Skin of body (tissue), 2 donors: ENCODE results near the gene CPSF4. TPM values are rescaled to one million over a fixed set of nuclear protein-coding genes. Genes with fewer than 3 reads are reported as not detected.

ENCODE experiments used
- DNase-seq: peaks from one replicate; lab custom pipeline; 2025; lab: John Stamatoyannopoulos, UW
- total RNA-seq: library from RNA; depleted of rRNA; stranded (reverse); fragments of >200 nt; gene quantifications from one replicate; pipeline ENCODE4 v1.2.3, GENCODE V29; 2014

The CPSF4 gene
- total RNA-seq, 1 donor from 2014 or later, result 18.1 TPM

DNA sequence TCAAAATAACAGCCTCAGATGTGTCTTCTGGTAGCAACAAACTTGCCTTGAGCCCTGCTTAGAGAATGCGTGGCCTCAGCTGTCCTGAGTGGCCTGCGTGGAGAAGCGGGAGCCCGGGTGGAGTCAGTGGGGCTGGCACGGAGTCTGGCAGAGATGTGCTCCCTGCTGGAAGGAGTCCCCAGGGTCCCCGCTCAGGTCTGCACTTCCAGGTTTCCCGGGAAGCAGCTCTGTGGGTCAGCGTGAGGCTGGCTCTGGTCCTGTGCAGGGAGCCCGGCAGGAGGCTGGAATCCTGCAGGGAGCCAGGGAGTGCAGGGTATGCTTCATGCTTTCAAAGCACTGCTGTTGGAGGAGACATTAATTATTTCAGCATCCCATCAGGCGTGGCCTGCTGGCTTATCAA, 10.1 kb downstream of the CPSF4 start:
- DNase-seq, result no peak

- DNase-seq, result no peak
Observed at GRCh38 chr7:99449326-99449725, 10.6 kb downstream of the CPSF4 start.

GRCh38 chr7:99451936-99452335, 13.2 kb downstream of the CPSF4 start:
- DNase-seq, result no peak

GRCh38 chr7:99452541-99452940, 13.8 kb downstream of the CPSF4 start:
- no peak for DNase-seq

GRCh38 chr7:99453105-99453504, 14.4 kb downstream of the CPSF4 start:
- no peak for DNase-seq

DNA sequence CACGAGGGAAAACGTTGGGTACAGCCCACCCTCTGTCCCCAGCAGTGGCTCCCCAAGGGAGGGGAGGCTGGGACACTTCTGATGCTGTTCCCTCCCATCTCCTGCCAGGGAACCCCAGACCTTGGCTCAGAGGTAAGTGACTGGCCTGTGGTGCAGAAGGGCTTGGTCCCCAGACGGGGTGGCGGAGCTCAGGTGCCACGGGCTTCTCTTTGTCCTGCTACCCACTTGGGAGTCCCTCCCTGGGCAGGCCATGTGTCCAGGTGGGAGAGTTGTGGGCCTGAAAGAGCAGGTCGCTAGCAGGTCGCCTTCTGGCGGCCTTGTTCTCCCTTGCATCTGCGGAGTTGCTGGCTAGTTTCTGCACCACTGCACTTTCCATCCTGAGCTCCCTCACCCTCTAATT, 17.1 kb downstream of the CPSF4 start:
- no peak for DNase-seq

GRCh38 chr7:99456288-99456687, 17.5 kb downstream of the CPSF4 start:
- no peak for DNase-seq

DNA sequence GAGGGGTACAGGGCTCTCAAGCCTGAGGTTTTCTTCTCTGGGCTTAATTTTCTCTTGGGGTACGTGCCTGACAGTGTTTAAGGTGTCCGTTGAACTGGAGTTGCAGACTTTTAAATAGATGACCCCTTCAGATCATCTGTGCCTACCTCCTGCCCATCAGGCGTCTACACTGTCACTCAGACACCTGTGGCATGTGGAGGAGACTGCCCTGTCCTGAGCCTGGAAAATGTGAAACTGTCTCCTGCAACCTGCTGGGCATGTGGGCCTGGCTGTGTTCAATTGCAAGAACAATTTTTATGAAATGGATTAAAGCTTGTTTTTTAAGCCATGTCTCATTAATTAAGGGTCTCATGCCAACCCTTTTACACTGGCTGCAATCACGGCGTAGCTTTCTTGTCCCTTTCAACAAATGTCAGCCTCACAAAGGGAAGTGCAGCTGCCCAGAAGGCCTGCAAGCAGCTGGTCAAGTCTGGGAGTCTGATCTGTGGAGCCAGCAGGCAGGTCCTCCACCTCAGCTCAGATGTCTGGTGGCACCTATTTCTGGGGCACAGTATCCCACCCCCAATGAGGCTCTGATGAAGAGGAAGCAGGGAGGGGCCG, 18.4 kb downstream of the CPSF4 start:
- DNase-seq, result no peak

DNA sequence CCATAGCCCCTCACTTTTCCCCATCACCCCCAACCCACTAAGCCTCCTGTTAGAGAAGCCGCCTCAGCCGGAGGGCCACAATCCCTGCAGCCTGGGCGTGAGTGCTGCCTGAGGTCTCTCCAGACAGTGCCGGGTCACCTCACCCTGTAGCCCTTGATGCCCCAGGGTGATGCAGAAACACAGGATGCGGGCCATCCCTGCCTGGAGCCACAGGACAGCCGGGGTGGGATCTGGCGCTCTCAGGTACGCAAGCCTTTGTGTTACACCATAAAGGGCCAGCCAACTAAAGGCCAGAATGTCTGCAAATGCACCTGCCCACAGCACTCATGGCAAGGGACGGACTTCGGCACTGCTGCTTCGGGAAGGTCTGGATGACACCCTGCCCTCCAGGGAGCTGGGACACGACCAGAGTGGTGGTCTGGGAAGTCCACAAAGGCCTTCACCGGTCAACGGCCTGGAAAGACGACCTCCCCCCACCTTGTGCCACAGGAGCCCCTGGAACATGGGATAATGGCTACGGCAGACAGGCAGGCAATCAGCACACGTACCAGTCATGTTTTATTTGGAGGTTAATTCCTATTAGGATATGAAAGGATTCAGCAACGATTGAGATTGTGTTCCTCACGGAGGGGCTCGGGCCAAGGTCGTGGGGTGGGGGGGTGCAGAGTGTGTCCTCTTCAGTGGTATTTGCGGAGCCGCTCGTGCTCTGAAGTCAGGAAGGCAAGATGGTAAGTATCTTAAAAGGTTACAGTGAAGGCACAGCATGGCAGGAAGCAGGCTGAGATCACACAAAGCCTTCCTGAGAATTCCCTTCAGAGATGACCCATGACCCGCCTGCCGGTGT, 19.1 kb downstream of the CPSF4 start:
- no peak for DNase-seq

- DNase-seq, result no peak
Observed at GRCh38 chr7:99459087-99459486, 20.3 kb downstream of the CPSF4 start.

GRCh38 chr7:99460651-99461050, 21.9 kb downstream of the CPSF4 start:
- no peak for DNase-seq

- no peak for DNase-seq
Observed at GRCh38 chr7:99461221-99461620, 22.5 kb downstream of the CPSF4 start.

GRCh38 chr7:99465421-99465768, 26.7 kb downstream of the CPSF4 start:
- no peak for DNase-seq

DNA sequence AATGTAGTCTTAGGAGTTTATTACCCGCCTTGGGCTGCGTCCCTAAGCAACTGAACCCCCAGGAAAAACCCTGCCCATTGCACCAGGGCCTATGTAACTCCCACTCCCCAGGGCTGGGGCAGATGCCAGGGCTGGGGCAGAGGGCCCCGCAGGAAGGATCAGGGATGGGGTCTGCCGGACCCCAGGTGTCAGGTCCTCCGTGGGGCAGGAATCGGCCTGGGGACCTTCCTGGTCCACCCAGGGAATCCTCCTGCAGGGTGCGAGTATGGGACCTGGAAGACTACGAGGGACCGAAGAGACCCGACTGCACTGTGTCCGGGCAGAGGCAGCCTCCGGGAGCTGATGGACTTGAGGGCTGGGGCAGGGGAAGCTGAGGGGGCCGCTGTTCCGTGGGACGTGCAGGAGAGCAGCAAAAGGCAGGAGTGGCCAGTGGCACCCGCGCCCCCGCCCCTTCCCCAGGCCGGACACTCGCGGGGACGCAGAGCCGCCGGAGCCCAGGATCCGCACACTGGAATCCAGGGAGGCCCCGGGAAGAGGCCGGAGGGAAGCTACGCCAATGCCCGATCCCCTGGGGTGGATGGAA, 29.7 kb downstream of the CPSF4 start:
- no peak for DNase-seq

DNA sequence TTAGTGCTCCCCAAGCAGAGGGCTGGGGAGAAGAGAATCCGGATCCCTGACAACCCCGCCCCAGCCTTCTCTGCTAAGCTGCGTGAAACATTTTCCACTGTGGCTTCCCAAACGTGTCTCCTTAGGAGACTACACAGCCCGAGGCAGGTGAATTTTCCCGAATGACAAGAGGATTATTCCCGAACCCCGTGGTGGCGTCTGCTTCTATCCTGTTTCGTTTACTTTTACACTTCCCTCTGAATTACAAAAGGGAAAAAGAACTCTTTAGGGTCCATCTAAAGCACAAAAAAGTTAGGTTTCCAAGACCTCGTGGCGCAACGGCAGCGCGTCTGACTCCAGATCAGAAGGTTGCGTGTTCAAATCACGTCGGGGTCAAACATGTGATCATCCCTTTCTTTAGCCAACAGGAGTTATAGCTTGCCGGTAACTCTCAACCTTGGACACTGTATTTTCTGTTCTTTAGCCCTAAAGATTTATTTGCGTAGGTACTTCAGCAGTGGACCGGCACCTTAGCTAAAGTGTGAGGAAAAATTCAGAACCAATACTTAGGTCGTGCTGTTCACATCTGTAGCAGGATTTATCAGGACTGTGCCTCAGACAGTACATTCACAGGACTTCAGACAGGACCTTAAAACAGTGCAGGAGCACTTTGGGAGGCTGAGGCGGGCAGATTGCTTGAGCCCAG, 30.8 kb downstream of the CPSF4 start:
- DNase-seq, result no peak

DNA sequence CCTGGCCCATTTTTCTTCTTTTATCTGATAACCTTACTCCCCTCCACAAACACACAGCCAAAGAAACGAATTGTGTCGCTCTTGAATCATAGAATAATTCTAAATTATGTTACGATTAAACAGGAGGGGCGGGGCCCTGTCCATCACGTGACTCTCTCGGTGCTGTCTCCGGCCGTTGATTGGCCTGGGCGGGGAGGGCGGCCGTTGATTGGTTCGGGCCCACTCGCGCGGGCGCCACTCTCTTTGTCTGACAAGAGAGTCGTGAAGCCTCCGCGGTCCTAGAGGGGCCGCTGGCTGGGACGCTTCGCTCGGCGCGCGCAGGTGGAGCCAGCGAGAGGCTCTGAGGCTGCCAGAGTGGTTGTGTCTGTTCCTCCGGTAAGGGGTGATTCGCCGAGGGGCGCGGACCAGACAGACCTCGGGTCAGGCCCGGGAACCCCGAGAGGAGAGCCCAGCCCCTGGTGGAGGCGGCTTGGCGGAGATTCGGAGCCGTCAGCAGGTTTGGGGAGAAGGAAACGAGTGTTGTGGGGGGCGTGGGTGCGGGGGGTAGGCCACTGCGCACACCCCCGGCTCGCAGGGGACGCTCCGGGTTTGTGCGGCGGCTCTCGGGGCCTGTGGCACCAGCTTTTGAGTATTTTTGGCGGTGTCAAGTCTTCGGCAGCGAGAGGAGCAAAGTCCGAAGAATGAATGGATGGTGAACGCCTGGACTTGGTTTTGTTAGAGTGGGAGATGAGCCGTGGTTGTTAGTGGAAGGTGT, 34.0 kb downstream of the CPSF4 start, which contains the start of gene ZNF789:
Gene ZNF789, plus strand, starts transcription at position 330 of the 754 bp plus-strand sequence. CDS start 3,567 bp downstream, outside the sequence.
- DNase-seq, result peak; percentile 92

- peak; percentile 33 for DNase-seq
Observed at GRCh38 chr7:99473315-99473596, 34.5 kb downstream of the CPSF4 start.

GRCh38 chr7:99476107-99476506, 37.4 kb downstream of the CPSF4 start:
- DNase-seq, result no peak

- no peak for DNase-seq
Observed at GRCh38 chr7:99478464-99479440, 40.0 kb downstream of the CPSF4 start.

DNA sequence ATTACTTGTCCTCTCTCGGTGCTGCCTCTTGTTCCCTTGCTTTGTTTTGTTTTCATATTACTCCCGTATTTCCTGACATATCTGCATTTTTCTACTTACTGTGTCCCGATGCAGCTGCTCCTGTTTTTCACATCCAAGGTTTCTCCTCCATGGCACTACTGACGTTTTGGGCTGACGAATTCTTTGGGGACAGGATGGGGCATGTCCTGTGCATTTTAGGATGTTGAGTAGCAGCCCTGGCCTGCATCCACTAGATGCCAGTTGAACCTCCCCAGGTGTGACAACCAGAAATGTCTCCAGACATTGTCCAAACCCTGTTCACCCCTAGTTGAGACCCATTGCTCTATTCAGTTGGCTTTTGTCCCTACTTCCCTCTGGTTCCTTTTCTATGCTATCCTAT, 46.4 kb downstream of the CPSF4 start:
- DNase-seq, result no peak
